Right atrium auricular region (tissue), 2 donors: Measurements from ENCODE around the gene CAPN8. TPM values are rescaled to one million over a fixed set of nuclear protein-coding genes. Genes with fewer than 3 reads are reported as not detected.

Experiments used
- DNase-seq: peaks from one replicate; pipeline ENCODE4 v3.0.0-alpha.2; 2019; ENCODE audit warnings: low spot score
- H3K27ac ChIP-seq, 2 donors: fragments of 200-600 bp; sonication (generic); 1 replicate in 1 of 2; 2 replicates in 1 of 2; pipeline ENCODE4 v1.5.1; 2016 to 2019
- H3K27me3 ChIP-seq, 2 donors: fragments of 200-600 bp; sonication (generic); one replicate each; pipeline versions ENCODE4 v1.5.1 to v1.6.0; 2017 to 2019
- H3K36me3 ChIP-seq: fragments of 200-600 bp; sonication (generic); one replicate; pipeline ENCODE4 v1.5.1; 2016
- H3K4me1 ChIP-seq, 2 donors: fragments of 200-600 bp; sonication (generic); one replicate each; pipeline versions ENCODE4 v1.5.1 to v1.6.0; 2017 to 2019
- H3K4me3 ChIP-seq, 2 donors: fragments of 200-600 bp; sonication (generic); 1 replicate in 1 of 2; 2 replicates in 1 of 2; pipeline ENCODE4 v1.5.1; 2017 to 2019; ENCODE audit warnings: mild to moderate bottlenecking in 1 of 2, moderate library complexity in 1 of 2
- H3K9me3 ChIP-seq, 2 donors: fragments of 200-600 bp; sonication (generic); one replicate each; pipeline ENCODE4 v1.5.1; 2019
- total RNA-seq, 2 donors: library from RNA; depleted of rRNA; stranded (reverse); fragments of >200 nt; gene quantifications; one replicate each; pipeline ENCODE4 v1.1.0, GENCODE V29; 2016
- TF ChIP-seq, protein P1 (sequence below), 2 donors: fragments of 200-600 bp; sonication (generic); IDR thresholded peaks; one replicate each; pipeline ENCODE4 v1.5.1; 2019; ENCODE audit warnings: antibody characterized with exemption in 2 of 2

Gene CAPN8
- total RNA-seq, 2 donors from 2014 or later = not detected

DNA sequence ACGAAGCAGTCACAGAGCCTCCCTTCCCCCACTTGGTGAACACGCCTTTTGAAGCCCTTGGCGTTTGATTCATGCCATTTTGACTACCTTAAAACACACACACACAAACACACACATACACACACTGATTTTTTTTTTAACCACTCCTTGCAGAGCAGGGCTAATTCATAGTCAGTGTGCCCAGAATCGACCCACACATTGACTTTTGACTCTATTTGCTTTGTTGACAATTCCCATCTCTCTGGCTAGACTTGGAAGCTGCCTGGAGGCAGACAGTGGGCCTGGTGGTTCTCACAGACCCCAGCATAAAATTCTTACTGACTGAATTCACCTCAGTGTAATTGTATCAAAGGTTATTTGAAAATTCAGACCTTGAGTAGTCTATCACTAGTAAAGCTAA lies 30.3 kb downstream of the CAPN8 start:
- Histone ChIP-seq H3K4me3 (no peak overlapping the region), H3K9me3 (no peaks in the 10 kb centered on the region), H3K4me1 (no peaks in the 10 kb centered on the region), H3K36me3 (no peaks in the 10 kb centered on the region), H3K27me3 (no peaks in the 10 kb centered on the region), H3K27ac (no peak overlapping the region)
- no peak for DNase-seq
- TF ChIP-seq, protein P1, sequence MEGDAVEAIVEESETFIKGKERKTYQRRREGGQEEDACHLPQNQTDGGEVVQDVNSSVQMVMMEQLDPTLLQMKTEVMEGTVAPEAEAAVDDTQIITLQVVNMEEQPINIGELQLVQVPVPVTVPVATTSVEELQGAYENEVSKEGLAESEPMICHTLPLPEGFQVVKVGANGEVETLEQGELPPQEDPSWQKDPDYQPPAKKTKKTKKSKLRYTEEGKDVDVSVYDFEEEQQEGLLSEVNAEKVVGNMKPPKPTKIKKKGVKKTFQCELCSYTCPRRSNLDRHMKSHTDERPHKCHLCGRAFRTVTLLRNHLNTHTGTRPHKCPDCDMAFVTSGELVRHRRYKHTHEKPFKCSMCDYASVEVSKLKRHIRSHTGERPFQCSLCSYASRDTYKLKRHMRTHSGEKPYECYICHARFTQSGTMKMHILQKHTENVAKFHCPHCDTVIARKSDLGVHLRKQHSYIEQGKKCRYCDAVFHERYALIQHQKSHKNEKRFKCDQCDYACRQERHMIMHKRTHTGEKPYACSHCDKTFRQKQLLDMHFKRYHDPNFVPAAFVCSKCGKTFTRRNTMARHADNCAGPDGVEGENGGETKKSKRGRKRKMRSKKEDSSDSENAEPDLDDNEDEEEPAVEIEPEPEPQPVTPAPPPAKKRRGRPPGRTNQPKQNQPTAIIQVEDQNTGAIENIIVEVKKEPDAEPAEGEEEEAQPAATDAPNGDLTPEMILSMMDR (IDR thresholded peaks at IDR 0.05) = no peak

DNA sequence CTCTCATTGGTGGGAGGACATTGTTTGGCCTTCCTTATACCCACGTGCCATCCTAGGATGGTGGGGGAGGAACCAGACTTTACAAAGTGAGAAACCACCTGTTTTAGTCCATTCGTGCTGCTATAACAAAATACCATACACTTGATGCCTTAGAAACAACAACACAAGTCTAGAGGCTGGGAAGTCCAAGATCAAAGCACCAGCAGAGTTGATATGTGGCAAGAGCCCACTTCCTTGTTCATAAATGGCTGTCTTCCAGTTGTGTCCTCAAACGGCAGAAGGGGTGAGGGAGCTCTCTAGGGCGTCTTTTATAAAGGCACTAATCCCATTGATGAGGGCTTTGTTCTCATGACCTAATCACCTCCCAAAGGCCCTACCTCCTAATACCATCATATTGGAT lies 31.1 kb downstream of the CAPN8 start:
- H3K27me3 ChIP-seq = no peaks in the 10 kb centered on the region
- H3K36me3 ChIP-seq = no peaks in the 10 kb centered on the region
- no peak overlapping the region for H3K27ac ChIP-seq
- no peak overlapping the region for H3K4me3 ChIP-seq
- no peak for DNase-seq
- no peaks in the 10 kb centered on the region for H3K4me1 ChIP-seq
- TF ChIP-seq, protein P1 (IDR thresholded peaks at IDR 0.05) = no peak
- H3K9me3 ChIP-seq = no peaks in the 10 kb centered on the region

DNA sequence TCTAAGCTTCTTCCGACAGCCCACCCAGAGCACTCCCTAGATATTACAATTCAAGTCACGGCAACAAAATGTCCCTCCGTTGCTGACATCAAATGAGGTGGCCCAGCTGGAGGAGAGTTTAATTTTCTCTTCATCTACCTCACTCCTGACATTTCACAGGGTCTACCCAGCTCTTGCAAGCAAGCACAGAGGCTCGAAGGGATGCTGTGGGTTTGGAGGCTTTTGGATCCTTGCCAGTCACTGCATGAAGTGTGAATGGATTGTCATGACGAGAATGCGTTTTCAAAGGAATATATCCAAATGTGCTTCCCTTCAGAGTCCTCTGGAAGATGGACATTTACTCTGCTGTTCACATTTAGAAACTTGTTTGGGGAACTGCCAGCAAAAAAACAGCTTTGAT lies 33.5 kb downstream of the CAPN8 start:
- TF ChIP-seq, protein P1 (IDR thresholded peaks at IDR 0.05) = no peak
- DNase-seq = no peak
- Histone ChIP-seq H3K4me1 (no peaks in the 10 kb centered on the region), H3K36me3 (no peaks in the 10 kb centered on the region), H3K9me3 (no peaks in the 10 kb centered on the region), H3K4me3 (no peak overlapping the region), H3K27me3 (no peaks in the 10 kb centered on the region), H3K27ac (no peak overlapping the region)

DNA sequence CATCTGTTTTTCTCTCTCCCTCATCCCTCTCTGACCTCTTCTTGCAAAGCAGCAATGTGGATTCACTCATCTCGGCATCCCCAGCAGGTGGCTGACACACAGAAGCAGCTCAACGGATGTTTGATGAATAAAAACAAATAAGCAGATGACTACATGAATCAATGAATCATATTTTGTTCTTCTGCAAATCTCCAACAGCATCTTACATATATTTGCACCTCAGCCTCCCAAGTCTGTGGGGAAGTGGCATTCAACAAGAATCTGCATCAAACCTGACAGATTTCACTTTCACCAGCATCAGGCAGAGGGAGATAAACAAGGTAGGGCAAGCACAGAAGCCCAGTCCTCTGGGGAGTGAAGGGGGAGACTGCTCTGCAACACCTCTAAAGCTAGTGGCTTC lies 34.0 kb downstream of the CAPN8 start:
- Histone ChIP-seq H3K9me3 (no peaks in the 10 kb centered on the region), H3K27me3 (no peaks in the 10 kb centered on the region), H3K36me3 (no peaks in the 10 kb centered on the region), H3K27ac (no peak overlapping the region), H3K4me1 (no peaks in the 10 kb centered on the region), H3K4me3 (no peak overlapping the region)
- TF ChIP-seq, protein P1 (IDR thresholded peaks at IDR 0.05) = no peak
- DNase-seq = no peak

DNA sequence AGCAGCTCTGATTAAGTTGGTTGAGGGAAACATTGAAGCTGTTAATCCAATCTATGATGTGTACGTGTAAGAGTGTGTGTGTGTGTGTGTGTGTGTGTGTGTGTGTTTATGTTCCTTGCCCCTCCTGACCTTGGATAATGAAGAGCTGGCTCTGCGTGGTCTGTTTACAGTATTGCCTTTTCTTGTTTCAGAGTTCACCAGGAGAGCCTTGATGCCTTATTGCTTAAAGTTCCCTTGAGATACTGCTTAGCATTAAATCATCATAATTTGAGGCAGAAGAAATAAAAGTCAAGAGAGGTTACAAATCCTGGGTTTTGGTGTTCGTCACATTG lies 36.4 kb downstream of the CAPN8 start:
- Histone ChIP-seq H3K9me3 (no peaks in the 10 kb centered on the region), H3K4me1 (no peaks in the 10 kb centered on the region), H3K4me3 (no peak overlapping the region), H3K36me3 (no peaks in the 10 kb centered on the region), H3K27me3 (no peaks in the 10 kb centered on the region), H3K27ac (no peak overlapping the region)
- no peak for DNase-seq
- TF ChIP-seq, protein P1 (IDR thresholded peaks at IDR 0.05) = no peak

DNA sequence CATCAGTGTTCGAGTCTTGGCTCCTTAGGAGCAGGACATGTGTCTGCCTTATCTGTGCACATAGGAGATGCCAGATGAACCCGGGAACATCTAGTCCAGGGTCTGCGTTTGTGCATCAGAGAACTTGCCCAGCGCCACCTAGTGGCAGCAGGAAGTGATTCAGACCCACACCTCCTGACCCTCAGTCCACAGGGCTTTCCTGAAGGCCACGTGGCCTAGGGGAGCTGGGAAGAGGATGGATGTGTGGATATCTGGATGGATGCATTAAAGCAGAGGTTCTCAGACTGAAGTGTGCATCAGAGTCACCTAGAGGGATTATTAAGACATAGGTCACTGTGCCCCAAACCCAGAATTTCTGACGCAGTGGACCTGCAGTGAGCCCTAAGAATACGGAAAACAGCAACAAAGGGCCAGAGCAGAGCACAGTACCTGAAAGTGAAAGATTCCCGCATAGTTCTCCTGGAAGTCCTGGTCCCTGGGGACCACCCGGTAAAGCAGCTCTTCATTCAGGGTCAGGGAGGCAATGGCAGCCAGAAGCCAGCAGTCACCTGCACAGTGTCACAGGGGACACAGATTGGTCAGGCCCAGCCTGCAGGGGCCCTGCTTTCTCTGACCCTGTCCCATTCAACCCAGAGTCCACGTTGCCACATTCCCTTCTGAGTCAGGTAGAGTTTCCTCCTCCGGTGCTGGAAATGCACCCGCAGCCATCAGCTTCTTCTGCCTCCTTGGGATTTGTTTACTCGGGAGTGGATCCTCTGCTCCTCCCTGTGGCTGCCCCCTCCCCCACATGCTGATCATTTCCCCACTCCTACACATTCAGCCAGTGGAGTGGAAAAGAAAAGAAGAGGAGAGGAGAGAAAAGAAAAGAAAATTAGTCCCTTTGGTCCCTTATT lies 37.0 kb downstream of the CAPN8 start:
- Histone ChIP-seq H3K9me3 (no peaks in the 10 kb centered on the region), H3K27ac (no peak overlapping the region), H3K36me3 (no peaks in the 10 kb centered on the region), H3K4me3 (no peak overlapping the region), H3K4me1 (no peaks in the 10 kb centered on the region), H3K27me3 (no peaks in the 10 kb centered on the region)
- DNase-seq = no peak
- TF ChIP-seq, protein P1 (IDR thresholded peaks at IDR 0.05) = peak; percentile 43 to 65
